Activated CD8-positive, alpha-beta memory T cell treated with anti-CD3 and anti-CD28 coated beads, Interleukin-2, amount 50 U/mL, for 4 hours (primary cell): ENCODE results near the gene TUBB.
"Not testable (repeated sequence)": the region's sequence is repeated elsewhere in the genome, so short reads cannot be mapped to it uniquely, and the experiment has no call there.

Source experiments
- DNase-seq: peaks from one replicate; pipeline ENCODE4 v3.0.0-alpha.2; 2020

The TUBB gene

DNA sequence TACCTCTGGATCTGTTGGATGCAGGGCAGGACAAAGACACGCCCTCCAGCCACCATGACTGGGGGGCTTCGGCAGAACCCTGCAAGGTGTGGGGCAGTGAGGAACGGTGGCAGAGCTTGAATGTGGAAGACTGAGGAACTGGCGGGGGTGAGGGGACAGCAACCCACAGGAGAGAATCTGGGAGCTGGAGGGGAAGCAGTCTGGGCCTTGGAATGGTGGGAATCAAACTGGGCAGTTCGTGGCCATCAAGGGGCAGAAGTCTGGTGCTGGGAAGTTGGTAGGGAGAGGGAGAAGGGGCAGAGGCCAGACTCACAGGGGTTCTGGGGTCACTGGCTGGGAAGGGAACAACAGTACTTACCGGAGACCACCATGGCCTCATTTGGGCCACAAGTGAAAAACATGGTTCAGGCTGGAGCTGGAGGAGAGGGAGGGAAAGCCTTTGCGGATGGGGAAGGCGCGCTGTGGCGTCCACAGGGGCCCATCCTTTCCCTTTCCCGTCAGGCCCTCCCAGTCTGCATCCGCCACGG lies 21.7 kb downstream of the TUBB start:
- DNase-seq: no peak

DNA sequence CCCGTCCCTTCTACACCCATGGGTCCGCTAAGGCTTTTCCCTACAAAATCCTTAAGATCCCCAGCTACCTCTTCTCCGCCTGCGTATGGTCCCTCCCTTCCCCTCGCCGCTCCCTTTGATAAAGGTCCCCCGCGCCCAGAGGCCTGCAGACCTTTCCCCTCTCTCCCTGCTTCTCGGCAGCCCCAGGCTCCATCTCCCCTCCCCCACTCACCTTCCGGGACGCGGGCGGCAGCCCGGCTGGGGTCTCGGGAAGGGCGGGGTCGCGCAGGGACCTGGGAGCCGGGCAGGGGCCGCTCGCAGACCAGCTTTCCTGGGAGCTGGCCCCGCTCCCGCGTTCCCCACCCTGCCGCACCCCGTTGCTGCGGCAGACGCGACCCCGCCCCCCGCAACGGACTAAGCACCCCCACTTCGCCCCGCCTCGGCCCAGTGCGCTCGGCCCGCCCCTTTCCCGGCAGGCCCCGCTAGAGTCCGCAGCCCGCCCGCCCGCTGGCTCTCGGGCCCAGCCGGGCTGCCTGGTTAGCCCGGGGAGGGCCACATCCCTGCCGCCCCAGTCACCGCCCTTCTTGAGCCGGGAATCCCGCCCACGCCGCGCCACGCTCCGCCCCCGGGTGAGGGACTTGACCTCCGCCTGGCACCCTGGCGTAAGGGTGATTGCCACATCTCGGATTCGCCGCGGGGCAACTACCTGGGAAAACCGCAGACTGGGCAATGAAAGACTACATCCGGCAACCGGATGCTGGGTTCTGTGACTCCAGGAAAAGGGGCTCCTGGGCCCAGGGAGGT lies 22.4 kb downstream of the TUBB start, which contains the start of gene FLOT1:
TSS of gene FLOT1 (minus strand) at position 372 of the 783 bp plus-strand sequence. CDS start 498 bp downstream, outside the sequence.
- peak; percentile 86 for DNase-seq

DNA sequence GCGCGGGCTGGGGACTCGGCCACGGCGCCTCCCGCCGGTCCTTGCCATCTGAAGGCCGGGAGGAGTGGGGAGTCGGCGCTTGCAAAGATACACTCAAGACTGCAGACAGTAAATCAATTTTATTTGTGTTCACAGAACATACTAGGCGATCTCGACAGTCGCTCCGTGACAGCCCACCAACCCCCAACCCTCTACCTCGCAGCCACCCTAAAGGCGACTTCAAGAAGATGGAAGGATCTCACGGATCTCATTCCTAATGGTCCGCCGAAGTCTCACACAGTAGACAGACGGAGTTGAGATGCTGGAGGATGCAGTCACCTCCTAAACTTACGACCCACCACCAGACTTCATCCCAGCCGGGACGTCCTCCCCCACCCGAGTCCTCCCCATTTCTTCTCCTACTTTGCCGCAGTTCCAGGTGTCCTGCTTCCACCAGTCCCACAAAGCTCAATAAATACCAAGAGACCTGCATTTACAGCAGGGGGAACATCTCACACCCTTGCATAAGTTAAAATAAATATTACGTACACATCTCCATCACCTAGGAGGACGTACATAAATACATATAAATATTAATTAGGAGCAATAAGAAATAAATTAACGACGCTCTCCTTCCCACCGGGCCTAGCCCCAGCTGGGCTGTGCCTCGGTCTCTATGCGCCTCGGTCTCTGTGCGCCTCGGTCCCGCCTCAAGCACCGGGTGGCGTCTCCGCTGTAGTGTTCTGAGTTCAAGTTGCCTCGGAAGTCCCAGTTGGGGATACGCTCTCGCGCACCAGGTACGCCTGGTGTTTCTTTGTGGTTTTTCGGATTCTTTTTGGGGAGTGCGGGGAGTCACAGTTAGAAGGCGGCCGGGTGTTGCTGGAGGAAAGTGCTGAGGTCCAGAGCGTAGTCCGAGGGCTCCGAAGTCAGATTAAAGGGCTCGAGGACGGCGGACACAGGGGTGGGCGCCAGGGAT lies 23.2 kb downstream of the TUBB start:
- peak; percentile 42 for DNase-seq

DNA sequence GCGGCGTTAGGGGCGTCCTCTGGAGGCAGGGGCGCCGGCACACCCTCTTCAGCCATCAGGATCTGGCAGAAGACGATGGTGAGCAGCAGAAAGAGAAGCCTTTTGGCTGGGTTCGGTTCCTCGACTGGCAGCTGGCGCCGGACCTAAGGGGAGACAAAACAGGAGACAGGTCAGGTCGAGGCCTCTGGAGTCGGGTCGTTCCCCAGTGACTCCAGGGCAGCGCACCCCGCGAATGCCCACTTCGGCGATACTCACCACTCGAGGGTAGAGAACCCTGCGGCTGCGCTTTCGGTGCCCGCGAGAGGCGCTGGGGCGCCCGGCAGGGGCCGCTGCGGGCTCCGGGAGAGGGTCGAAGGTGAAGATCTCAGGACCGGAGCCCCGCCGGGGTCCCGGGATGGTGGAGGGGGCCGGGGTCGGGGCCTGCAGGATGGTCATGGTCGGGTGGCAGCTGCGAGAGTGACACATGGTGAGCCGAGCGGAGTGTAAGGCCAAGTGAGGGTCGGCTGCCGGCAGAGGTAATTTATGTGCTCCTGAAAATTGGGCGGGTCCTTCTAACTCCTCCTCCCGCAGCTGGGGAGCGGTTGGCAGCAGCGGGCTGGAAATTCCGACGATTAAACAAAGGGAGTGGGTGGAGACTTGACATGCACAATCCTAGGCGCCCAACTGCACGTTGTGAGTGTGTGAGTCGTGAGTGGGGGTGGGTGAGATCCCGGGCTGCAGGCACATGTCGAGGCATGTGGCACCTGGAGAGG lies 24.1 kb downstream of the TUBB start, which contains the start of gene IER3:
TSS of gene IER3 (minus strand) at position 494 of the 752 bp plus-strand sequence. CDS start at position 465, 29 bp downstream.
- DNase-seq: peak; percentile 81

DNA sequence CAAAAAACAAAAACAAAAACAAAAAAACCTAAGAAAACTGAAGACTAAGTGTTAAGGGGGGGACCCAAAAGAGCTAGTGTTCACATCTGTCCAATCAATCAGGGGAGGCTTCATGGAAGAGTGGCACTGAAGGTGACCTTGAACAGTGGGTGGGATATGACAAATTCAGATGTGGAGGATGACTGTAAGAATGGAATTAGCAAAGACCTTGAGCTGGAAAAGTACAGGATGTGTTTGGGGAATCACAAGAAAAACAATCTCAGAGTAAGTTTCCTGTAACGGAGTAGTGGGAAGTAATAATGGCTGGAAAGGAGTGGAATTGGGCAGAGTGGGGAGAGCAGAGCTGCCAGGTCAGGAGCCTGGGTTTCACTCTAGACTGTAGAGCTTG lies 27.1 kb downstream of the TUBB start:
- DNase-seq: no peak

DNA sequence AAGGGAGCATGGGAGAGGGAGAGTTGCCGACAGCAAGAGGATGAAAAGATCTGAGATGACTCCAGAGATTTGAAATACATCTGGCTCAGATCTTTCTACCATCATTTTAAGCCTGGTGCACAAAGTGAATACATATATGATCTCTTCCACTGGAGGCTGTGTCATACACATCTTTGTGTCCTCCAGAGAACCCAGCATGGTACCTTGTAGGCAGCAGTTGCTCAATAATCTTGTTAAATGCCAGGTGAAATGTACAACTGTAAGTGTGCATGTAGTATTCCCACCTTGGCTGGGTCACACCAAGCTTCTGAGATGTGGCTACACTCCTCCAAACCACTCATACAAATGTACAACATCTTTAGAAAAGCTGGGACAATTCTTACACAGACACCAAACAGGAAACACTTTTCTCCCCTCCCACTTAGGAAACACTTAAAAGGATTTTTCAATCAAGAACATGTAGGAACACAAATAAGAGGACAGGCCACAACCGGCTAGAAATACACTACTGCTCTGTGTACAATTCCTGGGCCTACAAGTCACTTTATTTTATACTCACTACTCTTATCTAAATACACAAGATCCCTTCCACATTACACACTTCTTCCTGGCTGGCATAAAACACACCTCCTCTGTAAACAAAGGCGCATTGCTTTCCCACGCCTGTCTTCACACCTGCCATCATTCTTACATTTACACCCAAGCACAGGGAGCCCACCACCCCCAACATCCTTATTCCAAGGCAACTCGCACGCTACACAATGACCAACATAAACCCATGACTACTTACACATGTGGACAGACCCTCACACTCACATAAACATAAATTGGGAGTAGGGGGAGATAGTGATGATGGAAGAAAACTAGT lies 28.0 kb downstream of the TUBB start:
- no peak for DNase-seq

DNA sequence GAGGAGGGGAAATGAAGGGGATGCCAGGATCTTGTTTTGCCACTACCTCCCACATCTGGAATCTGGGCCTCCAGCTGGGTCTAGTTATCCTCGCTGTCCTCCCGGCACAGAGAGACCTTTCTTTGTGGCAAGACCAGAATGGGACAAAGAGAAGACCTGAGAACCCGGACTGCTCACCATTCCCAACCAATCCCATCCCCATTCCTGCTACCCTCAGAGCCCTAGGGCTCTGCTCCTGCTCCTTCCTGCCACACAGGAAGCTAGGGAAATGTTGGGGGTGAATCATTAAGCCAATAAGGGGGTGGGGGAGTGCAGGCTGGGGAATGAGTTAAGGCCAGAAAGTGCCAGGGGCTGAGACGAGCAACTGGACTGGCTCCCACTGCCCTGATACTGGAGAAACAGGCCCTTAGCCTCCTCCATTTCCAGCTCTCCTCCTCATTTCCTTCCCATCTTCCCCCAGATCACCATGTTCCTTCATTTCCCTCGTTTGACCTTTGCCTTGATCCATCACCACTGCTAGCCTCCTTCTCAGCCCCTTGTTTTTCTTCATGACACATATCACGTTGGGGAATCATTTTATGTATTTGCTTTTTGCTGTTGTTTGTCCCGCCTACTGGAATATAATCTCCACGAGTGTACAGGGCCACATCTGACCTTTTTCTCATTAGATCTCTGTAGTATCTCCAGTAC lies 28.8 kb downstream of the TUBB start:
- no peak for DNase-seq

DNA sequence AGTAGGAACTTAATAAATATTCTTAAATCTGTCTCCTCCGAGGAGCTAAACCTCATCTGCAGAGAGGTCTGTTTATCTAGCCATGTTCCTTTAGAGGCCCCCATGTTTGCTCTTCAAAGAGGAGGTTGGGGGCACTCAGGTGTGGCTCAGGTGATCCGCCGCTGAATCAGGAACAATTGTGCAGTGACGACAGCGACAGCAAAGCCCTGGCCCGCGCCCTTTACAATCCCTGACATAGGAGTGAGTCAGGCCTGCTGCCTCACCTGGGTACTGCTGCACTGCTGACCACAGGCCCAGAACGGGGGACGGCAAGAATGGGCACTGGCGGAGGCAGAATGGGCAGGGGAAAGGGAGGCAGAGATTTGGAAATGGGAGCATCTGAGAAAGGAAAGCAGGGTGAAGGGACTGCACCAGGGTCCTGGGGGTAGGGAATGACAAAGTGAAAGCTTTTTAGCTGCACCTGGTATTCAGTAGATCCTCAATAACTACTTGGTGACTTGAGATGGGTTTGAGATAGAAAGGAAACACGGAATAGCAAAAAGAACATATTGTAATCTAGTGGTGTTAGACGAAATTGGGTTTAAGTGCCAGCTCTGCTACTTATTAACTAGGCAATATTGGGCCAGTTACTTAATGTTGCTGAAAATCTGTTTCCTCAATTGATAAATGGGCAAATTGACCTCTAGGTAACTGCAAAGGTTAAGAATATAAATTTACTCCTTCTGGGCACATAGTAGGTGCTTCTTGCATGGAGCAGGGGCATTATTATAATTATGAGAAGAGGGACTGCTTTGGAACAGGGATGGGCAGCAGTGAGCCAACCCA lies 29.6 kb downstream of the TUBB start:
- no peak for DNase-seq

DNA sequence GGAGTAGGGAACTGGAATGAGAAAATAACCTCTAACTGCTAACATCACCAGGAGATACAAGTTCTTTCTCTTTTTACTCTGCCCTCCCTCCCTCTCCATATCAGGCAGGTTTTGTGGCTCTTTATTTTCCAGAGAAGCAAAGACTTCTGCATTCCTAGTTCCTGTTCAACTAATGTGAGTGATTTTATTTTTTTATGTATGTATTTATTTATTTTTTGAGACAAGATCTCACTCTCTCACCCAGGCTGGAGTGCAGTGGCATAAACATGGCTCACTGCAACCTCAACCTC lies 30.2 kb downstream of the TUBB start:
- no peak for DNase-seq

DNA sequence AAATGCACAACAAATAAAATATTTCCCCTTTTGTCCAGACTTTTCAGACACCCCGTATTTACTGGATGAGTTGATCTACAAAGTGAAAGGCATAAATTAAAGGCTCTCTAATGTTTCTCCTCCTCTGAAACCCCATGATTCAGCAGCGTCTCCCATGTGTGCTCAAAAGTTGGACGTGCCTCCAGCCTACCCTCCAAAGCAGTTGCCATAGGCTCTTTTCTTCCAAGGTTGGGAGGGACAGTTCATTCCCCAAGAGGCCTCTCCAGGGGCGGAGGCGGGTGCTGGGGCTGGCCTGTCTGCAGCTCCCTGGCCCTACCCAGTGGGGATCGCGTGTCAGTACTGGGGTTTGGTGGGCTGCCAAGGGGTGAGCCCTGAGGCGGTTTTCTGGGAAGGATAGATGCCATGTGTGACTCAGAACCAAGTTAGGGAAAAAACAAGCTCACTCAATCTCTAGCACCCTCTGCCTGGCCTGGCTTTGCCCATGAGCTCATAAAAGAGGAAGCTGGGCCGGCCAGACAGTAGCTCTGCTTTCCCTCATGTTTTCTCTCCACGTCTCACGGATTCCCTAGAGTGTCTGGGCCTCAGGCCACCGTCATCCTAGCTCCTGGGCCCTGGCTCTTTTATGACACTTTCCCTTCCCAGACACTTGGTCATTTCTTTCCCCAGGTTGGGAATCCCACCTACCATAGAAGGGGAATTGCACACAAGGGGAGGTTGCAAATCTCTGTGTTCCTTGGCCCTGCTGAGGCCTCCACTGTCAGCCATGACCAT lies 32.2 kb downstream of the TUBB start:
- DNase-seq: no peak

DNA sequence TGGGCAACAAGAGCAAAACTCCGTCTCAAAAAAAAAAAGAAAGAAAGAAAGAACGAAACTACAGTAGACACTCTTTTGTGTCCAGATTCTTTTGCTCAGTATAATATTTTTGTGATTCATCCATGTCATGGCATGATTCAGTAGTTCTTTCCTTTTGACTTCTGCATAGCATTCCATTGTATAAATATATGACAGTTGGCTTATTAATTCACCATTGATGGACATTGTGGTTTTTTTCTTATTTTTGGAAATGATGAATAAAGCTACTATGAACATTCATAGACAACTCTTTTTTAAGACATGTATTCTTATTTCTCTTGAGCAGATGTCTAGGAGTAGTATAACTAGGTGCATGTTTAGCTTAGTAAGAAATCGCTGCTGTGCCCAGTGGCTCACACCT lies 34.5 kb downstream of the TUBB start:
- no peak for DNase-seq

DNA sequence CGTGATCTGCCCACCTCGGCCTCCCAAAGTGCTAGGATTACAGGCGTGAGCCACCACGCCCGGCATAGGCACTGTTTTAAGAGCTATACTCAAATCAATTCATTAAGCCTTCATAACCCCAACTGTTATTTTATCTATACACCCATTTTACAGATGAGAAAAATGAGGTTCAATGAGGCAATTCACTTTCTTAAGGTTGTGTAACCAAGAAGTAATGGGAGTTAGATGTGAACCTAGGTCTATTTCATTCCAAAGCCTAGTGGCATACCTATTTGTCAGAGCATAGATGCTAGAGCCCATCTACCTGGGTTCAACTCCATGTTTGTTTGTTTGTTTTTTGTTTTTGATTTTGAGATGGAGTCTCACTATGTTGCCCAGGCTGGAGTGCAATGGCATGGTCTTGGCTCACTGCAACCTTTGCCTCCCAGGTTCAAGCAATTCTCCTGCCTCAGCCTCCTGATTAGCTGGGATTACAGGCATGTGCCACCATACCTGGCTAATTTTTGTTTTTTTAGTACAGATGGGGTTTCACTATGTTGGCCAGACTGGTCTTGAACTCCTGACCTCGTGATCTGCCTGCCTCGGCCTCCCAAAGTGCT lies 36.4 kb downstream of the TUBB start:
- not testable (repeated sequence) for DNase-seq

DNA sequence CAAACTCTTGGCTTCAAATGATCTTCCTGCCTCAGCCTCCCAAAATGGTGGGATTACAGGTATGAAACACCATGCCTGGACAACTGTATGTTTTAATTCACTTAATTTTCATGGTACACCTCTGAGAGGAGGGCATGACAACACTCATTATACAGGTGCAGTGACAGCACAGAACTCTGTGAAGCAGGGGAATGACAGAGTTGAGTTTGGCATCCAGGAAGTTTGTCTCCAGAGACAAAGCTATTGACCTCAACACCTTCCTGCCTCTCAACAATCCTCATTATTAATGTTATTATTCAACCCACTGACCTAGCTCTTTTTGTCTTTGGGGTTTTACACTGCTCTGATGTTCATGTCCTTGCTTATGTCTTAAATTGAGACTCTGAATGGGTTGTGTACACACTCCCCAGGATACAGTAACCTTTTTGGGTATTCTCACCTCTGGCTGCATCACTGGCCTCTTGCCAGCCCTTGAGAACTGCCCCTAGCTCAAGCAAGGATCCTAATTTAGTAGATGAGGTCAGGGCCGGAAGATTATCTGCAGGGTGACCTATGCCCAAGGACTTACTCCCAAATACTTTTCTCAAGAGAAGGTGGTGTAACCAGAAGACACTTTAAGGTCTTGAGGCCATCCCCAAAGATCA lies 37.2 kb downstream of the TUBB start:
- no peak for DNase-seq

DNA sequence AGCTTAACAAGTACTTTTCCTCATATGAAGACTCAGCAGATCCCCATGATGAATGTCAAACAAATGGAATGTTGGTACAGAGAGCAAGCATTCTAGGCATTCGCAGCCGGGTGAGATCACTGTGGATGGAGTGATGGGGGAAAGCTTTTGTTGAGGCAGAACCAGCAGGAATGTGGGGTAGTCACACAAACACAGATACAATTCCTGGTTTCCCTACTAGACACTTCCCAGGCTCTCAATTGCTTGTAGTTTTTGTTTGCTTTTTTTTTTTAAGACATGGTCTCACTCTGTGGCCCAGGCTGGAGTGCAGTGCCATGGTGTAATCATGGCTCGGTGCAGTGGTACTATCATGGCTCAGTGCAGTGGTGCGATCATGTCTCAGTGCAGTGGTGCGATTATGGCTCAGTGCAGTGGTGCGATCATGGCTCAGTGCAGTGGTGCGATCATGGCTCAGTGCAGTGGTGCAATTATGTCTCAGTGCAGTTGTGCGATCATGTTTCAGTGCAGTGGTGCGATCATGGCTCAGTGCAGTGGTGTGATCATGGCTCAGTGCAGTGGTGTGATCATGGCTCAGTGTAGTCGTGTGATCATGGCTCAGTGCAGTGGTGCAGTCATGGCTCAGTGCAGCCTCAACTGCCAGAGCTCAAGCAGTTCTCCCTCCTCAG lies 39.6 kb downstream of the TUBB start:
- DNase-seq: no peak

DNA sequence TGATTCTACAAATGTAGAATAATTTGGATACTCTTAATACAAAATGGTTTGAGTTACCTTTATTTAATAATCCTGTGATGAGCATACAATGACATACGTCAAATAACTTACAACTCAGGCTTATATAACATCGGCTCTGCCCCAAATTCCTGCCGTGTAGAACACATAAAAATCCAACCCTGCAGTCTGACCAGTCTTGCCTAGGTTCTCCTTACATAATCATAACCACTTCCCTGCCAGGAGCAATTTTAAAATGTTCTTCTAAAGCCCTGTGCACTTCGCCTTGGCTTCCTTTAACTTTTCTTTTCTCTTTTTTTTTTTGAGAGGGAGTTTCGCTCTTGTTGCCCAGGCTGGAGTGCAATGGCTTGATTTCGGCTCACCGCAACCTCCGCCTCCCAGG lies 40.4 kb downstream of the TUBB start:
- no peak for DNase-seq

DNA sequence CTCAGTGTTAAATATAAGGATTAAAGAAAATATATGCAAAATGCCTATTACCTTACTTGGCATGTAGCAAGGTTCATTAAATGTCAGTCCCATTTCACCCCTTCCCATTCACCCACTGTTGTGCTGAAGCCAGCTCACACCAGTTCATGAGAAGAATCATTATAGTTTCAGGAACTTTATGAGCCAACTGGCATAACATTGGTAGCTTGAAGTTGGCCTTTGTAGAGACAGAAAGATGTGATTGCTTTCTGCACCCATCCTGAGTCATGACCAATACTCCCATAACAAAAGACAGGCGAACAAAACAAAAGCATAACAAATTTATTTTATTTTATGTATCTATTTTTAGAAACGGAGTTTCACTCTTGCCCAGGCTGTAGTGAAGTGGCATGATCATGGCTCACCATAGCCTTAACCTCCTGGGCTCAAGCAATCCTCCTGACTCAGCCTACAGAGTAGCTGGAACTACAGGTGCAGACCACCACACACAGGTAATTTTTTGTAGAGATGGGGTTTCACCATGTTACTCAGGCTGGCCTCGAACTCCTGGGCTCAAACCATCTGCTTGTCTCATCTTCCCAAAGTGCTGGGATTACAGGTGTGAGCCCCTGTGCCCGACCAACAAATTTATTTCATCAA lies 41.8 kb downstream of the TUBB start:
- no peak for DNase-seq

DNA sequence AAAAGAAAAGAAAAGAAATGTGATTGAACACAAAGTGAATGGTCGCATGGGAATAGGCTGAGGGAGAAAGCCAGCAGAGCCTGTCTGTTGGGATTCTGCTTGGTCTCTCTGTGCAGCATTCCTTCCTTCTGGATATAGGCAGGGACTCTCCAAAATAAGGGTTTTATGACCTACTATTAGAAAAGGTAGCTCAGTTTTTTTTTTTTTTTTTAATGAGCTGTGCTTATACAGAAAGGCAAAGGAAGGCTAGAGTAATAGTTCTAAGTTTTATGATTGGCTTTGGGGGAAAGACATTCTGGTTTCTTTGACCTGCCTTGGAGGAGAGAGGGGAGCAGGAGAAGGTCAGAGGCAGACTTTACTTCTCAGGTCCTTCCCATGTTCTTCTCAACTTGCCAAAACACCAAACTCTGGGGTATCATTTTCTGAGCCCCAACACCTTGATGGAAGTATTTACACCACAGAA lies 43.0 kb downstream of the TUBB start:
- DNase-seq: no peak
